Peyer's patch (tissue), 4 donors: ENCODE data around the gene OR11H7. TPM values are rescaled to one million over a fixed set of nuclear protein-coding genes. Genes with fewer than 3 reads are reported as not detected.

Source experiments
- total RNA-seq, 4 donors: library from RNA; depleted of rRNA; stranded (reverse); fragments of >200 nt; gene quantifications; one replicate each; pipeline ENCODE4 v1.1.0, GENCODE V29; 2016

OR11H7 gene
- total RNA-seq, 4 donors from 2014 or later: not detected

Other genes with a start within 250 kb of the OR11H7 start
- gene OR4Q2, start 226.8 kb upstream of the OR11H7 start, total RNA-seq: not detected
- not detected for gene OR4K14, start 209.7 kb upstream of the OR11H7 start, total RNA-seq
- not detected for gene OR4K13, start 192.9 kb upstream of the OR11H7 start, total RNA-seq
- gene OR4L1, start 168.9 kb upstream of the OR11H7 start, total RNA-seq: not detected
- gene OR4K17, start 118.2 kb upstream of the OR11H7 start, total RNA-seq: not detected
- not detected for gene OR4N5, start 90.2 kb upstream of the OR11H7 start, total RNA-seq
- gene OR11G2, start 38.1 kb upstream of the OR11H7 start, total RNA-seq: not detected
- gene OR11H6, start 5.3 kb upstream of the OR11H7 start, total RNA-seq: not detected
- gene OR11H4, start 10.3 kb downstream of the OR11H7 start, total RNA-seq: not detected
- gene TTC5, start 77.0 kb downstream of the OR11H7 start, total RNA-seq: 10 to 100 TPM in 3 of 4 donors, 1 to 10 TPM in 1; 9.1 to 13.2 (median 11.6) TPM
- 10 to 100 TPM; 21.5 to 52.0 (median 28.4) TPM for gene CCNB1IP1, start 104.3 kb downstream of the OR11H7 start, total RNA-seq
- gene PARP2, start 114.7 kb downstream of the OR11H7 start, total RNA-seq: 10 to 100 TPM in 3 of 4 donors, 1 to 10 TPM in 1; 7.7 to 39.6 (median 14.2) TPM
- gene TEP1, start 184.5 kb downstream of the OR11H7 start, total RNA-seq: 100 to 1,000 TPM in 2 of 4 donors, 10 to 100 TPM in 2; 91.6 to 138 (median 110) TPM
- gene KLHL33, start 207.2 kb downstream of the OR11H7 start, total RNA-seq: under 1 TPM in 1 of 4 donors, not detected in 3; 0.13 TPM
- gene OSGEP, start 225.8 kb downstream of the OR11H7 start, total RNA-seq: 100 to 1,000 TPM in 3 of 4 donors, 10 to 100 TPM in 1; 58.3 to 112 (median 102) TPM
- 100 to 1,000 TPM in 1 of 4 donors, 10 to 100 TPM in 3; 79.8 to 142 (median 92.0) TPM for gene APEX1, start 226.2 kb downstream of the OR11H7 start, total RNA-seq
- 10 to 100 TPM; 22.3 to 60.9 (median 31.1) TPM for gene PIP4P1, start 232.5 kb downstream of the OR11H7 start, total RNA-seq
- 10 to 100 TPM; 51.4 to 70.1 (median 53.7) TPM for gene PNP, start 240.4 kb downstream of the OR11H7 start, total RNA-seq